Mesothelial cell of epicardium (in vitro differentiated cells): ENCODE data around the gene ZNF618. TPM values are rescaled to one million over a fixed set of nuclear protein-coding genes. Genes with fewer than 3 reads are reported as not detected.

Experiments
- DNase-seq, 2 experiments: peaks; one replicate each; pipeline ENCODE4 v3.0.0; 2021; ENCODE audit warnings: low spot score in 2 of 2; ENCODE audit not compliant: unreplicated experiment in 2 of 2
- H3K27ac Mint-ChIP-seq: 2 replicates; pipeline ENCODE4 v1.8.0; 2021; ENCODE audit warnings: mixed read lengths
- H3K27me3 Mint-ChIP-seq: 2 replicates; pipeline ENCODE4 v1.8.0; 2021; ENCODE audit warnings: low read depth, mixed read lengths
- H3K36me3 Mint-ChIP-seq: 2 replicates; pipeline ENCODE4 v1.8.0; 2021; ENCODE audit warnings: mixed read lengths
- H3K4me1 Mint-ChIP-seq: 2 replicates; pipeline ENCODE4 v1.8.0; 2021; ENCODE audit warnings: mixed read lengths
- H3K4me3 Mint-ChIP-seq: 2 replicates; pipeline ENCODE4 v1.8.0; 2021; ENCODE audit warnings: mild to moderate bottlenecking, moderate library complexity, mixed read lengths
- H3K9me3 Mint-ChIP-seq: 2 replicates; pipeline ENCODE4 v1.8.0; 2021; ENCODE audit warnings: mixed read lengths
- total RNA-seq: library from RNA; stranded (reverse); gene quantifications from 3 replicates; pipeline ENCODE4 v1.2.1, GENCODE V29; 2021
- TF ChIP-seq, protein P1 (sequence below): fragments of 200-600 bp; sonication (generic); IDR thresholded peaks from one replicate; pipeline ENCODE4 v1.5.0; 2021; ENCODE audit warnings: antibody characterized with exemption; ENCODE audit not compliant: unreplicated experiment

The ZNF618 gene
- total RNA-seq, 1 donor from 2014 or later: 78.9 TPM

DNA sequence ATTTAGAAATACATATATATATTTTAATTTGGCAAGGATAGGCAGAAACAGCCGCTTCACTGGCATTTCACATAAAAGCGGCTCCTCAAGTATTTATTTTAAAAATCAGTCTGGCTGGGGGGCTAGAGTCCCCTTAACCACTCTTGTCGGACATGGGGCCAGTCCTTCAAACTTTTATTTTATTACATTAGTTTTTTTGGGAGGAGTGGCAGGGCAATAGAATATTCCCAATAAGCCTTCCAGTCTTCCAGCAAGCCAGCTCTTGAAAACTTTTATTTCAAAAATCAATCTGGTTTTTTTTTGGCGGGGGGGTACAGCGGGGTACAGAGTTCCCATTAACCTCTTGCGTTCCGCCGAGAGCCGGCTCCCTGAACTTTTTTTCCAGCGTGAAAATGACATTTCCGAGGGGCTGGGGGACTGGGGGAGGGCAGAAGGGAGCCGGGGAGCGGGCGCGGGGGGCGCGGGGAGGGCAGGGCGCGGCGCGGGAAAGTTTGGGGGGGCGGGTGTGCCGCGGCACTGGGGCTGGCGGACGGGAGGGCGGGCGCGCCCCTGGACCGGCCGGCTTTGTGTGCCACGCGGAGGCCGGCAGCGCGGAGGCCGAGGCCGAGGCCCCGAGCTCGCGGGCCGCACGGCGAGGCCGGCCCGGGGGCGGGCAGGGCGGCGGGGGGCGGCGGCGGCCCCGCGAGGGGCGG lies 504 bp upstream of the ZNF618 start:
- peak overlapping the region; percentile 47 for H3K27ac Mint-ChIP-seq
- no peaks in the 10 kb centered on the region for H3K9me3 Mint-ChIP-seq
- H3K36me3 Mint-ChIP-seq: no peaks in the 10 kb centered on the region
- H3K4me3 Mint-ChIP-seq: peak overlapping the region; percentile 71
- peaks cover 3% of the 10 kb centered on the region for H3K27me3 Mint-ChIP-seq
- no peak for DNase-seq
- peaks cover 35% of the 10 kb centered on the region for H3K4me1 Mint-ChIP-seq
- TF ChIP-seq, protein P1, sequence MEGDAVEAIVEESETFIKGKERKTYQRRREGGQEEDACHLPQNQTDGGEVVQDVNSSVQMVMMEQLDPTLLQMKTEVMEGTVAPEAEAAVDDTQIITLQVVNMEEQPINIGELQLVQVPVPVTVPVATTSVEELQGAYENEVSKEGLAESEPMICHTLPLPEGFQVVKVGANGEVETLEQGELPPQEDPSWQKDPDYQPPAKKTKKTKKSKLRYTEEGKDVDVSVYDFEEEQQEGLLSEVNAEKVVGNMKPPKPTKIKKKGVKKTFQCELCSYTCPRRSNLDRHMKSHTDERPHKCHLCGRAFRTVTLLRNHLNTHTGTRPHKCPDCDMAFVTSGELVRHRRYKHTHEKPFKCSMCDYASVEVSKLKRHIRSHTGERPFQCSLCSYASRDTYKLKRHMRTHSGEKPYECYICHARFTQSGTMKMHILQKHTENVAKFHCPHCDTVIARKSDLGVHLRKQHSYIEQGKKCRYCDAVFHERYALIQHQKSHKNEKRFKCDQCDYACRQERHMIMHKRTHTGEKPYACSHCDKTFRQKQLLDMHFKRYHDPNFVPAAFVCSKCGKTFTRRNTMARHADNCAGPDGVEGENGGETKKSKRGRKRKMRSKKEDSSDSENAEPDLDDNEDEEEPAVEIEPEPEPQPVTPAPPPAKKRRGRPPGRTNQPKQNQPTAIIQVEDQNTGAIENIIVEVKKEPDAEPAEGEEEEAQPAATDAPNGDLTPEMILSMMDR: no peak

DNA sequence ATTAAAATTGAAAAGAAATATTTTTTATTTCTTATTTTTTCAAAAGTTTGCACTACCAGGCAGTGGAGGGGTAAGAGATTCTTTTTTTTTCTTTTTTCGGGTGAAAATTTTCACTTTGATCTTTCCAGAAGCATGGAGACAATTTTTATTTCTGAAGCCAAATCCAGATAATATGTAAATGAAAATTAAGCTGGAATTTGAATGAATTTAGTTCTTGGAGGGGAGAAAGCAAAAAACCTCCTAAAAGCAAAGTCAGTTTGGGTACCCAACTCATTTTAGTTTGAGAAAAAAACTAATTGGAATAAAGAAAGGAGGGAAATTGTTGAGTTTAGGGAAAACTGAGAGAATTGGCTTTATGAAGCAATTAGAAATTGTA lies 872 bp downstream of the ZNF618 start:
- H3K27ac Mint-ChIP-seq: peak overlapping the region; percentile 96
- peaks cover 42% of the 10 kb centered on the region for H3K4me1 Mint-ChIP-seq
- no peaks in the 10 kb centered on the region for H3K36me3 Mint-ChIP-seq
- DNase-seq: no peak
- H3K4me3 Mint-ChIP-seq: peak overlapping the region; percentile 92
- TF ChIP-seq, protein P1: peak; percentile 51
- no peaks in the 10 kb centered on the region for H3K9me3 Mint-ChIP-seq
- no peaks in the 10 kb centered on the region for H3K27me3 Mint-ChIP-seq

DNA sequence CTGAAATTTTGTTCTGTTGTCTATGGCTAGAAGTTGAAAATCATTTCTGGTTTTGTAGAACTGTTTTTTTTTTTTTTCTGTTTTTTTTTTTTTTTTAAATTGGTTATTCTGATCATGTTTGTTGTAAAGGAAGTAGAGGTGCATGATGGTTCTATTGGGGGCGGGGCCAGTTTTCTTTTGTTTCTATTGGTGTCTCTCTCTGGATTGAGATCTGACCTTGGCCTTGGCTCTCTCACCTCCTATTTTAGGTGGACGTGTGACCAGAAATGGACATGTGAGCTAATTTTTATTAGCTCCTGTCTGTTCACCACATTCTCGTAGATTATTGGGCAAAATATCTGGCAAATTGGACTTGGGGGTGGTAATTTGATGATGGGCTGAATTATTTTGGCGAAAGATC lies 3.2 kb downstream of the ZNF618 start:
- TF ChIP-seq, protein P1: no peak
- H3K27ac Mint-ChIP-seq: peak overlapping the region; percentile 19
- H3K4me3 Mint-ChIP-seq: peak overlapping the region; percentile 4
- DNase-seq: no peak
- H3K9me3 Mint-ChIP-seq: no peaks in the 10 kb centered on the region
- H3K36me3 Mint-ChIP-seq: no peaks in the 10 kb centered on the region
- H3K27me3 Mint-ChIP-seq: no peaks in the 10 kb centered on the region
- peaks cover 47% of the 10 kb centered on the region for H3K4me1 Mint-ChIP-seq

DNA sequence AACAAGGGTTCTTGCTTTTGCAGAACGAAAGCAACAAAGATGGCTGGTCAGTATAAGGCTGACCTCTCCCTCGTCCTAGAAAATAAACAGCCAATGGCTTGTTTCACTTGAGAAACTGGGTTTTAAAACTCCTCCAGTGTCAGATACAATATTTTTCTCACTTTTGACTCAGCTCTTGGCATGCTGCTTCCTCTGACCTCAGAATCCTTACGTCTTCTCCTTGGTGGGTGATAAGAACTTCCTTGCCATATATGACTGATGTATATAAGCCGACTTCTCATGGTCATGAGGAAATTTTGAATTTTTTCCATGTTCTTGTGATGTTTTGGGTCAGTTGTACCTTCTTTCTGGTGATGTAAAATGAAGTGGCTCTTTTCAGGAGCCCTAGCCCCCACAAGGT lies 3.8 kb downstream of the ZNF618 start:
- peaks cover 53% of the 10 kb centered on the region for H3K4me1 Mint-ChIP-seq
- TF ChIP-seq, protein P1: no peak
- no peaks in the 10 kb centered on the region for H3K9me3 Mint-ChIP-seq
- DNase-seq: no peak
- peak overlapping the region; percentile 26 for H3K27ac Mint-ChIP-seq
- H3K36me3 Mint-ChIP-seq: no peaks in the 10 kb centered on the region
- H3K27me3 Mint-ChIP-seq: no peaks in the 10 kb centered on the region
- H3K4me3 Mint-ChIP-seq: no peak overlapping the region

DNA sequence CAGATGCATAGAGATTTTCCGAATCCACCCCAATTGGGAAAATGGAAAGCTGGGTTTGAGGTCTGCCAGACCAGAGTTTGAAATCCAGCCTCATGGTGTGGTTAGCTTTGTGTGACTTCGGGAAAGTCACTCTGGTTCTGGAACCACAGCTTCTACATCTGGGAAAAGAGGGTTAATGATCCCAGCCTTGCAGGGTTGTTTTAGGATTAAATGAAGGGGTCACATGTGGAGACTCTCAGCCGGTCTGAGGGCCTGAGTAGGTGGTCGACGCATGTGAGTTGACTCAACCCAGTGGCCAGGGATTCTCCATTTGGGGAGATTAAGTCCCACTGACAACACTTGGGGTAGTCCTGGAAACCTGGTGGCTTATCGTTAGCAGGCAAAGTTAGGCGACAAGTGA lies 6.1 kb downstream of the ZNF618 start:
- no peaks in the 10 kb centered on the region for H3K36me3 Mint-ChIP-seq

More for the DNA sequence above, 6.1 kb downstream of the ZNF618 start:
- Mint-ChIP-seq H3K27ac (no peak overlapping the region), H3K9me3 (no peaks in the 10 kb centered on the region), H3K4me1 (peaks cover 62% of the 10 kb centered on the region), H3K4me3 (no peak overlapping the region), H3K27me3 (no peaks in the 10 kb centered on the region)
- TF ChIP-seq, protein P1: no peak
- no peak for DNase-seq
